ENCODE measurements around the gene NAT9.

GRCh38 chr17:74739227-74739831, 36.8 kb downstream of the NAT9 start:
- TF ChIP-seq CTCF (IDR thresholded peaks at IDR 0.05): no peak
- TF ChIP-seq POLR2A (IDR thresholded peaks at IDR 0.05): no peak
- no peak for TF ChIP-seq EP300 (IDR thresholded peaks at IDR 0.05)
